Activated naive CD4-positive, alpha-beta T cell treated with anti-CD3 and anti-CD28 coated beads, Interleukin-2, amount 50 U/mL, for 72 hours (primary cell): ENCODE measurements around the gene GPC6. TPM values are rescaled to one million over a fixed set of nuclear protein-coding genes. Genes with fewer than 3 reads are reported as not detected.

ENCODE experiments used
- ATAC-seq, 2 donors: fragments of 150-1000 bp; cut with Tn5 transposase; 2 replicates each; pipeline ENCODE4 v1.10.0; 2021; ENCODE audit warnings: mild to moderate bottlenecking in 2 of 2, moderate library complexity in 2 of 2
- DNase-seq, 2 donors: peaks; one replicate each; pipeline ENCODE4 v3.0.0; 2021 to 2022; ENCODE audit warnings: low spot score in 2 of 2
- H3K27ac Mint-ChIP-seq, 2 donors: one replicate each; pipeline ENCODE4 v1.8.0; 2022; ENCODE audit warnings: mild to moderate bottlenecking in 2 of 2, mixed read lengths in 2 of 2
- H3K36me3 Mint-ChIP-seq, 2 donors: one replicate each; pipeline ENCODE4 v1.8.0; 2022; ENCODE audit warnings: mixed read lengths in 2 of 2
- H3K9me3 Mint-ChIP-seq, 2 donors: one replicate each; pipeline ENCODE4 v1.8.0; 2022; ENCODE audit warnings: mixed read lengths in 2 of 2
- total RNA-seq, 2 donors: library from RNA; stranded (reverse); gene quantifications; one replicate each; pipeline ENCODE4 v1.2.3, GENCODE V29; 2022

Gene GPC6
- total RNA-seq, 2 donors from 2014 or later: not detected

- H3K27ac Mint-ChIP-seq: no peak overlapping the region
- H3K36me3 Mint-ChIP-seq: no peaks in the 10 kb centered on the region
These were observed 336.1 kb downstream of the GPC6 start for GRCh38 chr13:93562676-93563075.

GRCh38 chr13:93577105-93577504, 350.5 kb downstream of the GPC6 start:
- ATAC-seq: no peak
- peaks cover 0 to 4% of the 10 kb centered on the region in 2 donors for H3K9me3 Mint-ChIP-seq
- H3K27ac Mint-ChIP-seq: no peak overlapping the region
- DNase-seq: no peak
- H3K36me3 Mint-ChIP-seq: no peaks in the 10 kb centered on the region

More at GRCh38 chr13:93562676-93563075, 336.1 kb downstream of the GPC6 start:
- no peak for DNase-seq
- no peaks in the 10 kb centered on the region for H3K9me3 Mint-ChIP-seq
- ATAC-seq: no peak

- Mint-ChIP-seq H3K36me3 (no peaks in the 10 kb centered on the region), H3K27ac (no peak overlapping the region), H3K9me3 (no peaks in the 10 kb centered on the region)
- DNase-seq: no peak
- no peak for ATAC-seq
These were observed 363.2 kb downstream of the GPC6 start for GRCh38 chr13:93589788-93590187.

GRCh38 chr13:93603043-93603442, 376.4 kb downstream of the GPC6 start:
- Mint-ChIP-seq H3K27ac (no peak overlapping the region), H3K36me3 (no peaks in the 10 kb centered on the region), H3K9me3 (no peaks in the 10 kb centered on the region)
- ATAC-seq (no peak), DNase-seq (no peak)

GRCh38 chr13:93614776-93615175, 388.2 kb downstream of the GPC6 start:
- H3K27ac Mint-ChIP-seq: no peak overlapping the region
- no peaks in the 10 kb centered on the region for H3K36me3 Mint-ChIP-seq
- ATAC-seq (no peak), DNase-seq (no peak)
- H3K9me3 Mint-ChIP-seq: no peaks in the 10 kb centered on the region

GRCh38 chr13:93620181-93620765, 393.7 kb downstream of the GPC6 start:
- no peak overlapping the region for H3K27ac Mint-ChIP-seq
- no peaks in the 10 kb centered on the region for H3K9me3 Mint-ChIP-seq
- no peaks in the 10 kb centered on the region for H3K36me3 Mint-ChIP-seq
- ATAC-seq: no peak
- no peak for DNase-seq

GRCh38 chr13:93621051-93621450, 394.4 kb downstream of the GPC6 start:
- Mint-ChIP-seq H3K9me3 (no peaks in the 10 kb centered on the region), H3K27ac (no peak overlapping the region), H3K36me3 (no peaks in the 10 kb centered on the region)
- DNase-seq (no peak), ATAC-seq (no peak)

GRCh38 chr13:93621966-93622365, 395.4 kb downstream of the GPC6 start:
- Mint-ChIP-seq H3K36me3 (no peaks in the 10 kb centered on the region), H3K9me3 (no peaks in the 10 kb centered on the region), H3K27ac (no peak overlapping the region)
- ATAC-seq: no peak
- no peak for DNase-seq

- Mint-ChIP-seq H3K9me3 (no peaks in the 10 kb centered on the region), H3K27ac (no peak overlapping the region), H3K36me3 (no peaks in the 10 kb centered on the region)
- DNase-seq (no peak), ATAC-seq (no peak)
These were observed 397.7 kb downstream of the GPC6 start for GRCh38 chr13:93624311-93624777.

GRCh38 chr13:93625536-93625935, 398.9 kb downstream of the GPC6 start:
- Mint-ChIP-seq H3K27ac (no peak overlapping the region), H3K36me3 (no peaks in the 10 kb centered on the region), H3K9me3 (no peaks in the 10 kb centered on the region)
- ATAC-seq (no peak), DNase-seq (no peak)

- H3K9me3 Mint-ChIP-seq: no peaks in the 10 kb centered on the region
- ATAC-seq (no peak), DNase-seq (no peak)
- H3K36me3 Mint-ChIP-seq: no peaks in the 10 kb centered on the region
- no peak overlapping the region for H3K27ac Mint-ChIP-seq
These were observed 401.7 kb downstream of the GPC6 start for GRCh38 chr13:93628136-93628797.

GRCh38 chr13:93635616-93636032, 409.0 kb downstream of the GPC6 start:
- no peak for DNase-seq
- H3K9me3 Mint-ChIP-seq: no peaks in the 10 kb centered on the region
- H3K27ac Mint-ChIP-seq: no peak overlapping the region
- ATAC-seq: no peak
- H3K36me3 Mint-ChIP-seq: no peaks in the 10 kb centered on the region

GRCh38 chr13:93637852-93638251, 411.2 kb downstream of the GPC6 start:
- no peaks in the 10 kb centered on the region for H3K9me3 Mint-ChIP-seq
- ATAC-seq (no peak), DNase-seq (no peak)
- H3K36me3 Mint-ChIP-seq: no peaks in the 10 kb centered on the region
- no peak overlapping the region for H3K27ac Mint-ChIP-seq

- Mint-ChIP-seq H3K9me3 (no peaks in the 10 kb centered on the region), H3K27ac (no peak overlapping the region), H3K36me3 (no peaks in the 10 kb centered on the region)
- ATAC-seq (no peak), DNase-seq (no peak)
These were observed 413.8 kb downstream of the GPC6 start for GRCh38 chr13:93640452-93640851.

GRCh38 chr13:93646245-93646644, 419.6 kb downstream of the GPC6 start:
- no peak for DNase-seq
- no peak overlapping the region for H3K27ac Mint-ChIP-seq
- H3K36me3 Mint-ChIP-seq: no peaks in the 10 kb centered on the region
- no peak for ATAC-seq
- H3K9me3 Mint-ChIP-seq: no peaks in the 10 kb centered on the region

GRCh38 chr13:93649496-93649895, 422.9 kb downstream of the GPC6 start:
- ATAC-seq (no peak), DNase-seq (no peak)
- Mint-ChIP-seq H3K27ac (no peak overlapping the region), H3K36me3 (no peaks in the 10 kb centered on the region), H3K9me3 (no peaks in the 10 kb centered on the region)

GRCh38 chr13:93653776-93654175, 427.2 kb downstream of the GPC6 start:
- Mint-ChIP-seq H3K9me3 (no peaks in the 10 kb centered on the region), H3K36me3 (no peaks in the 10 kb centered on the region), H3K27ac (no peak overlapping the region)
- ATAC-seq (no peak), DNase-seq (no peak)

- H3K27ac Mint-ChIP-seq: no peak overlapping the region
- ATAC-seq (no peak), DNase-seq (no peak)
- no peaks in the 10 kb centered on the region for H3K36me3 Mint-ChIP-seq
- H3K9me3 Mint-ChIP-seq: no peaks in the 10 kb centered on the region
These were observed 428.5 kb downstream of the GPC6 start for GRCh38 chr13:93655154-93655553.
